ENCODE measurements around the gene CITED4.

GRCh38 chr1:40841602-40842001 is 20.6 kb downstream of the CITED4 start:
- TF ChIP-seq POLR2AphosphoS5 (IDR thresholded peaks at IDR 0.05), result no peak
- no peak for TF ChIP-seq CTCF (IDR thresholded peaks at IDR 0.05)
- no peak for TF ChIP-seq POLR2A (IDR thresholded peaks at IDR 0.05)
